K562 (cell line): Measurements from ENCODE around the gene HMGN2. TPM values are rescaled to one million over a fixed set of nuclear protein-coding genes. Genes with fewer than 3 reads are reported as not detected.

Experiments used
- ETV1 ChIP-seq: fragments of 450-650 bp; conservative IDR thresholded peaks from 2 replicates; pipeline ENCODE4 v1.6.1; 2016; ENCODE audit warnings: missing genetic modification characterization, control low read depth, low read depth, missing compliant biosample characterization
- FOXK1 ChIP-seq: sonication (generic); formaldehyde crosslinking; IDR thresholded peaks from 2 replicates; pipeline ENCODE4 v1.8.0; 2022; ENCODE audit warnings: missing genetic modification reagents, mild to moderate bottlenecking, borderline replicate concordance
- GATAD2A ChIP-seq: fragments of 450-650 bp; IDR thresholded peaks from 2 replicates; pipeline ENCODE4 v1.6.1; 2017
- GTF2F1 ChIP-seq: IDR thresholded peaks from 2 replicates; pipeline ENCODE4 v1.6.1; 2011; ENCODE audit warnings: low read depth, low read length, improper control_type of control experiment
- NCOA1 ChIP-seq: fragments of 450-650 bp; IDR thresholded peaks from 2 replicates; pipeline ENCODE4 v1.6.1; 2016; ENCODE audit warnings: low read depth
- NCOR1 ChIP-seq: fragments of 450-650 bp; IDR thresholded peaks from 2 replicates; pipeline ENCODE4 v1.6.1; 2016; ENCODE audit warnings: mild to moderate bottlenecking, moderate library complexity
- RAD51 ChIP-seq: fragments of 450-650 bp; IDR thresholded peaks from 2 replicates; pipeline ENCODE4 v1.7.1; 2016; ENCODE audit warnings: low read depth, mild to moderate bottlenecking, borderline replicate concordance
- SREBF2 ChIP-seq: sonication (generic); formaldehyde crosslinking; IDR thresholded peaks from 2 replicates; pipeline ENCODE4 v1.4.0; 2020; ENCODE audit warnings: mild to moderate bottlenecking, missing genetic modification reagents
- SRSF3 ChIP-seq: fragments of 200-400 bp; formaldehyde crosslinking; IDR thresholded peaks from 2 replicates; pipeline ENCODE4 v1.6.1; 2016; ENCODE audit warnings: mild to moderate bottlenecking, low read length, moderate library complexity; ENCODE audit not compliant: insufficient read depth
- STAT5B ChIP-seq: fragments of 250-450 bp; sonication (Bioruptor Pico); IDR thresholded peaks from 2 replicates; pipeline ENCODE4 v1.8.0; 2021; ENCODE audit warnings: mild to moderate bottlenecking, inconsistent platforms
- TCF3 ChIP-seq: sonication (generic); formaldehyde crosslinking; IDR thresholded peaks from 2 replicates; pipeline ENCODE4 v1.4.0; 2020; ENCODE audit warnings: mild to moderate bottlenecking, missing genetic modification reagents
- ZNF175 ChIP-seq: fragments of 200-800 bp; sonication (Bioruptor generic); IDR thresholded peaks from 2 replicates; pipeline ENCODE4 v1.6.1; 2016; ENCODE audit warnings: low read depth, mild to moderate bottlenecking, missing genetic modification characterization, missing compliant biosample characterization
- ZNF217 ChIP-seq: sonication (generic); formaldehyde crosslinking; IDR thresholded peaks from 2 replicates; pipeline ENCODE4 v1.8.0; 2022; ENCODE audit warnings: mild to moderate bottlenecking, missing genetic modification reagents
- polyA plus RNA-seq, 8 experiments: library from polyadenylated mRNA; depleted of rRNA in 4 of 8; stranded (reverse) in 5 of 8; unstranded in 3 of 8; fragments of >200 nt; fragmentation: Nextera tagmentation in 2 of 8; fragmentation: Illumina TruSeq in 1 of 8; extraction: Ambion mirVana in 2 of 8; extraction: Trizol in 1 of 8; gene quantifications; 2 replicates each; pipeline versions ENCODE4 v1.2.1 to v1.2.3, GENCODE V29; 2011 to 2014; ENCODE audit warnings: inconsistent platforms in 1 of 8, missing spikeins in 1 of 8
- total RNA-seq, 7 experiments: library from RNA; depleted of rRNA in 6 of 7; stranded (reverse); fragments of >200 nt in 6 of 7; fragmentation: Illumina TruSeq in 2 of 7; extraction: Trizol in 2 of 7; gene quantifications; 2 replicates each; pipeline versions ENCODE4 v1.2.1 to v1.2.3, GENCODE V29; 2011 to 2021; ENCODE audit warnings: low replicate concordance in 1 of 7
- TF ChIP-seq, protein P1 (sequence below): fragments of 250-450 bp; sonication (Bioruptor Pico); IDR thresholded peaks from 2 replicates; pipeline ENCODE4 v1.5.0; 2021; ENCODE audit warnings: mild to moderate bottlenecking, moderate library complexity
- TF ChIP-seq, protein P2 (sequence below): fragments of 150-350 bp; IDR thresholded peaks from 2 replicates; pipeline ENCODE4 v1.6.1; 2014; ENCODE audit warnings: low read depth, mild to moderate bottlenecking, low read length, borderline replicate concordance
- TF ChIP-seq, protein P3 (sequence below): fragments of 250-450 bp; sonication (Bioruptor Pico); IDR thresholded peaks from 2 replicates; pipeline ENCODE4 v1.4.0; 2020
- TF ChIP-seq, protein P4 (sequence below): fragments of 250-450 bp; sonication (Bioruptor Pico); IDR thresholded peaks from 2 replicates; pipeline ENCODE4 v1.8.0; 2022; ENCODE audit warnings: moderate library complexity, mild to moderate bottlenecking, inconsistent platforms
- TF ChIP-seq, protein P5 (sequence below): sonication (generic); formaldehyde crosslinking; IDR thresholded peaks from 2 replicates; pipeline ENCODE4 v1.8.1; 2023; ENCODE audit warnings: mild to moderate bottlenecking, missing genetic modification reagents

The HMGN2 gene
- total and polyA plus RNA-seq, 9 of the 15 experiments (the other 6 are each of a cell fraction or from before 2014, with no cell fraction given), result 370 to 1,354 (median 965) TPM

DNA sequence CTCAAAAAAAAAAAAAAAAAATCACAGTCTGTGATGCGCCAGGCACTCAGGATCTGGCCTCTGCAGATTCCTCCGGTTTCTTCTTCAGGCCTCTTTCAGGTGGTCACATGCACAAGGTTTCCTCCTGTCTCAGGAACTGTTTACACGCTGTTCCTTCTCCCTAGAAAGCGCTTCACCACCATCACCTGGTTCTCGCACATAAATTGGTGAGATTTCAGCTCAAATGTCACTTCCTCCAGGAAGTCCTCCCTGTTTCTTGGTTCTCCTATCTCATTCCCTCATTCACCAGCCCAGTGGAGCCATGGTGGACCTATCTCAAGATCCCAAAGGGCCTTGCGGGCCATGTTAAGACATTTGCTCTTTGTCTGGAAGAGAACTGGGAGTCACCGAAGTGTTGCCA lies 26.7 kb downstream of the HMGN2 start (continued):
- TF ChIP-seq ZNF217 (CRISPR knock-in tag) (no peak), GTF2F1 (no peak), RAD51 (no peak), NCOA1 (no peak), NCOR1 (no peak; the same call in 1 of the 2 replicates), GATAD2A (no peak), SREBF2 (no peak), TCF3 (no peak), ETV1 (tag) (no peak), SRSF3 (no peak), STAT5B (no peak), ZNF175 (CRISPR knock-in tag) (no peak), FOXK1 (CRISPR knock-in tag) (no peak)
- TF ChIP-seq, protein P1, sequence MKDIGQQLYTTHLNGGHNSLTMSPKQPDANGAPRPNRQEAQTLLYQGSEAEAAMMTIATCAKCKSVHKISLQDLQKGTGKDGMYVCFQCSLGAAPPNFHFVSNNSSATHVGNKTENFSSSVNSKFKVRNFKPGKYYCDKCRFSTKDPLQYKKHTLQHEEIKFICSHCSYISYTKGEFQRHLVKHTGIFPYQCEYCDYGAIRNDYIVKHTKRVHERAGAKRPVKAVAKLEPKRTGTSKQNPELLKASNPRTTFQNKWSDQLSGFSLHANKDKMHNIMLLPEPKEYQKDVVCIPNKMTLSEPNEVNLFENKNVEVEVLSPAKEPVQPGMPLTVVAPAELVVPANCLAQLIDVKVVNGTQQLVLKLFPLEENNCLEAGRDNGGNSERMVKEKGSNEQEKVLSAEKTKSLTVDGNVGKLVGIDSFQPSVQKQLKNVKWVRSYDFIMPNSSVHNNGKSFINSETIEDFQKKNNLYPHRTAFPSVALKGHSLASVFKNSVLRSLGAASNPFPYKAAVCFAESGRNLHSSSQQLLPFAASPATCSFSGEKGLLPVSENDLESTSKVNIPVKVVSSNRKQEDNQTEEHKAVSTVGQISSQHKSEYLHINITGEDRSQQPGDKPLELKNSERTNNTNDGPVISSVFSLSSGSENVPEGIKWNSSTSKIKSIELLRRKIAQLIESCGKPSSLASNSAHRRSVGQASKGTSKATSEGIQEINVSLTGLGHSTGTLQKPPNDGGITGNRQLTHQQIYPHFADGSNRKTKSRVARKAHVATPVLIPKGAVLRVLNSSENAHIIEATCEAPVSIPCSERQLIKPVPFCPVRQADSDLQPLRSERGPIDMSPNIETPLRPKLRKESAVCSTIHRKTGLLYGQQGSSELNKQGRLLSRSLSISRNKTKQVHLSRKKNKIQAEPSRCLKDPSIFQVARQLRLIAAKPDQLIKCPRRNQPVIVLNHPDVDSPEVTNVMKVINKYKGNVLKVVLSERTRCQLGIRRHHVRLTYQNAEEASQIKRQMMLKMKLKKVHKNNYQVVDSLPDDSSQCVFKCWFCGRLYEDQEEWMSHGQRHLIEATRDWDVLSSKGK (CRISPR knock-in tag), result no peak
- TF ChIP-seq, protein P2, sequence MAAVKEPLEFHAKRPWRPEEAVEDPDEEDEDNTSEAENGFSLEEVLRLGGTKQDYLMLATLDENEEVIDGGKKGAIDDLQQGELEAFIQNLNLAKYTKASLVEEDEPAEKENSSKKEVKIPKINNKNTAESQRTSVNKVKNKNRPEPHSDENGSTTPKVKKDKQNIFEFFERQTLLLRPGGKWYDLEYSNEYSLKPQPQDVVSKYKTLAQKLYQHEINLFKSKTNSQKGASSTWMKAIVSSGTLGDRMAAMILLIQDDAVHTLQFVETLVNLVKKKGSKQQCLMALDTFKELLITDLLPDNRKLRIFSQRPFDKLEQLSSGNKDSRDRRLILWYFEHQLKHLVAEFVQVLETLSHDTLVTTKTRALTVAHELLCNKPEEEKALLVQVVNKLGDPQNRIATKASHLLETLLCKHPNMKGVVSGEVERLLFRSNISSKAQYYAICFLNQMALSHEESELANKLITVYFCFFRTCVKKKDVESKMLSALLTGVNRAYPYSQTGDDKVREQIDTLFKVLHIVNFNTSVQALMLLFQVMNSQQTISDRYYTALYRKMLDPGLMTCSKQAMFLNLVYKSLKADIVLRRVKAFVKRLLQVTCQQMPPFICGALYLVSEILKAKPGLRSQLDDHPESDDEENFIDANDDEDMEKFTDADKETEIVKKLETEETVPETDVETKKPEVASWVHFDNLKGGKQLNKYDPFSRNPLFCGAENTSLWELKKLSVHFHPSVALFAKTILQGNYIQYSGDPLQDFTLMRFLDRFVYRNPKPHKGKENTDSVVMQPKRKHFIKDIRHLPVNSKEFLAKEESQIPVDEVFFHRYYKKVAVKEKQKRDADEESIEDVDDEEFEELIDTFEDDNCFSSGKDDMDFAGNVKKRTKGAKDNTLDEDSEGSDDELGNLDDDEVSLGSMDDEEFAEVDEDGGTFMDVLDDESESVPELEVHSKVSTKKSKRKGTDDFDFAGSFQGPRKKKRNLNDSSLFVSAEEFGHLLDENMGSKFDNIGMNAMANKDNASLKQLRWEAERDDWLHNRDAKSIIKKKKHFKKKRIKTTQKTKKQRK, result no peak
- TF ChIP-seq, protein P3, sequence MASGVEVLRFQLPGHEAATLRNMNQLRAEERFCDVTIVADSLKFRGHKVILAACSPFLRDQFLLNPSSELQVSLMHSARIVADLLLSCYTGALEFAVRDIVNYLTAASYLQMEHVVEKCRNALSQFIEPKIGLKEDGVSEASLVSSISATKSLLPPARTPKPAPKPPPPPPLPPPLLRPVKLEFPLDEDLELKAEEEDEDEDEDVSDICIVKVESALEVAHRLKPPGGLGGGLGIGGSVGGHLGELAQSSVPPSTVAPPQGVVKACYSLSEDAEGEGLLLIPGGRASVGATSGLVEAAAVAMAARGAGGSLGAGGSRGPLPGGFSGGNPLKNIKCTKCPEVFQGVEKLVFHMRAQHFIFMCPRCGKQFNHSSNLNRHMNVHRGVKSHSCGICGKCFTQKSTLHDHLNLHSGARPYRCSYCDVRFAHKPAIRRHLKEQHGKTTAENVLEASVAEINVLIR (CRISPR knock-in tag), result no peak
- TF ChIP-seq, protein P4, sequence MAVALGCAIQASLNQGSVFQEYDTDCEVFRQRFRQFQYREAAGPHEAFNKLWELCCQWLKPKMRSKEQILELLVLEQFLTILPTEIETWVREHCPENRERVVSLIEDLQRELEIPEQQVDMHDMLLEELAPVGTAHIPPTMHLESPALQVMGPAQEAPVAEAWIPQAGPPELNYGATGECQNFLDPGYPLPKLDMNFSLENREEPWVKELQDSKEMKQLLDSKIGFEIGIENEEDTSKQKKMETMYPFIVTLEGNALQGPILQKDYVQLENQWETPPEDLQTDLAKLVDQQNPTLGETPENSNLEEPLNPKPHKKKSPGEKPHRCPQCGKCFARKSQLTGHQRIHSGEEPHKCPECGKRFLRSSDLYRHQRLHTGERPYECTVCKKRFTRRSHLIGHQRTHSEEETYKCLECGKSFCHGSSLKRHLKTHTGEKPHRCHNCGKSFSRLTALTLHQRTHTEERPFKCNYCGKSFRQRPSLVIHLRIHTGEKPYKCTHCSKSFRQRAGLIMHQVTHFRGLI (CRISPR knock-in tag), result no peak
- TF ChIP-seq, protein P5, sequence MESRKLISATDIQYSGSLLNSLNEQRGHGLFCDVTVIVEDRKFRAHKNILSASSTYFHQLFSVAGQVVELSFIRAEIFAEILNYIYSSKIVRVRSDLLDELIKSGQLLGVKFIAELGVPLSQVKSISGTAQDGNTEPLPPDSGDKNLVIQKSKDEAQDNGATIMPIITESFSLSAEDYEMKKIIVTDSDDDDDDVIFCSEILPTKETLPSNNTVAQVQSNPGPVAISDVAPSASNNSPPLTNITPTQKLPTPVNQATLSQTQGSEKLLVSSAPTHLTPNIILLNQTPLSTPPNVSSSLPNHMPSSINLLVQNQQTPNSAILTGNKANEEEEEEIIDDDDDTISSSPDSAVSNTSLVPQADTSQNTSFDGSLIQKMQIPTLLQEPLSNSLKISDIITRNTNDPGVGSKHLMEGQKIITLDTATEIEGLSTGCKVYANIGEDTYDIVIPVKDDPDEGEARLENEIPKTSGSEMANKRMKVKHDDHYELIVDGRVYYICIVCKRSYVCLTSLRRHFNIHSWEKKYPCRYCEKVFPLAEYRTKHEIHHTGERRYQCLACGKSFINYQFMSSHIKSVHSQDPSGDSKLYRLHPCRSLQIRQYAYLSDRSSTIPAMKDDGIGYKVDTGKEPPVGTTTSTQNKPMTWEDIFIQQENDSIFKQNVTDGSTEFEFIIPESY (CRISPR knock-in tag), result peak; percentile 79
